KMS-11 (cell line): Measurements from ENCODE around the gene STAG1.
"Not testable (repeated sequence)": the region's sequence is repeated elsewhere in the genome, so short reads cannot be mapped to it uniquely, and the experiment has no call there.

Source experiments
- H2AFZ ChIP-seq: fragments of 200-600 bp; sonication (generic); 2 replicates; pipeline ENCODE4 v1.6.1; 2016; ENCODE audit warnings: antibody characterized with exemption, mixed run types, low read depth
- H3K27ac ChIP-seq: fragments of 200-600 bp; sonication (generic); 2 replicates; pipeline ENCODE4 v1.6.1; 2016; ENCODE audit warnings: mild to moderate bottlenecking, mixed run types
- H3K27me3 ChIP-seq: fragments of 200-600 bp; sonication (generic); 2 replicates; pipeline ENCODE4 v1.6.1; 2017; ENCODE audit warnings: mild to moderate bottlenecking, low read depth, mixed run types, moderate library complexity; ENCODE audit not compliant: insufficient read depth
- H3K36me3 ChIP-seq: fragments of 200-600 bp; sonication (generic); 2 replicates; pipeline ENCODE4 v1.6.1; 2017; ENCODE audit warnings: mild to moderate bottlenecking, mixed run types; ENCODE audit not compliant: insufficient read depth
- H3K4me1 ChIP-seq: fragments of 200-600 bp; sonication (generic); 2 replicates; pipeline ENCODE4 v1.6.1; 2016; ENCODE audit warnings: mild to moderate bottlenecking, low read depth, mixed run types; ENCODE audit not compliant: poor library complexity, severe bottlenecking
- H3K4me2 ChIP-seq: fragments of 200-600 bp; sonication (generic); 2 replicates; pipeline ENCODE4 v1.7.0; 2016; ENCODE audit warnings: mild to moderate bottlenecking, mixed run types
- H3K4me3 ChIP-seq: fragments of 200-600 bp; sonication (generic); IDR thresholded peaks from 2 replicates; pipeline ENCODE4 v1.6.1; 2017; ENCODE audit warnings: low read depth, low read length, mixed read lengths; ENCODE audit not compliant: insufficient read depth
- H3K79me2 ChIP-seq: fragments of 200-600 bp; sonication (generic); 2 replicates; pipeline ENCODE4 v1.6.1; 2016; ENCODE audit warnings: low read depth, mixed run types; ENCODE audit not compliant: insufficient read depth
- H3K9ac ChIP-seq: fragments of 200-600 bp; sonication (generic); 2 replicates; pipeline ENCODE4 v1.6.1; 2016; ENCODE audit warnings: mild to moderate bottlenecking, mixed run types
- H4K20me1 ChIP-seq: fragments of 200-600 bp; sonication (generic); 2 replicates; pipeline ENCODE4 v1.6.1; 2016; ENCODE audit warnings: mild to moderate bottlenecking, mixed run types; ENCODE audit not compliant: insufficient read depth
- TF ChIP-seq, protein P1 (sequence below): fragments of 200-600 bp; sonication (generic); conservative IDR thresholded peaks from 2 replicates; pipeline ENCODE4 v1.6.1; 2017; ENCODE audit warnings: low read depth, mild to moderate bottlenecking, antibody characterized with exemption, low read length, moderate library complexity, mixed read lengths

The STAG1 gene

DNA sequence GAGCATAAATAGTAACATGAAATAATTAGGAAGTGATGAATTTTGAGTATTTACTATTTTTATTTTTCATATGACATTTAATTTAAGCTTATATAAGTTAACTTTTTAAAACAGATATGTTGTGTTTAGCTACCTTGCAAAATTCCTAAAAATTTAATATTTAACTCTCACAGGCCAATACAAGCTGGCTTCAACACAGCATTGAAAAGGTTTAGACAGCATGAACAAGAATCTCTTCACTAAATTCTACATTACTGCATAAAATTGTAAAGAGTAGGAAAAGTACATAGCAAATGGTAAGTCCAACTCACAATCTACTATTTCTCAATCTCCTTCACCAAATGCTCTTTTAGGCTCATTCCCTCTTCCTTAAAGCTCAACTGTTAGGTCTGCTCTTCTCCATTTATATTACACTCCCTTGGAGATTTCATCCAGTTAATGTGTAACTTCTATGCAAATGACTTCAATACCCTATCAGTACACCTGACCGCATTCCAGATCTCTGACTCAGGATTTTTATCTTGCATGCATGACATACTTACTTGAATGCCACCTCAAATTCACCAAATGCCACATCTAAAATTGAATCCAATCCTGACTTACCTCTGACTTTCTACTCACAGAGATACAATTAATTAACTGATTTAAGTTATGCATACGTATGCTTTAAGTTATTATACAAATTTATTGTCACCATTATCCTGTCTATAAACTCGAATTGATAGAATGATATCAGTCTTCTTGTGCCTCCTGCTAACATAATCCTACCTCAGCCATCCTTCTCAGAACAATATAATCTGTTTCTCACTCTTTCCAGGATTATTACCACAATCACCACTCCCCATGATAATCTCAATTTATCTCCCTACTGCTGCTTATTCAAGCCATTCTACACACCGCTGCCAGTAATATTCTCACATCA lies 127.0 kb downstream of the STAG1 start:
- TF ChIP-seq, protein P1, sequence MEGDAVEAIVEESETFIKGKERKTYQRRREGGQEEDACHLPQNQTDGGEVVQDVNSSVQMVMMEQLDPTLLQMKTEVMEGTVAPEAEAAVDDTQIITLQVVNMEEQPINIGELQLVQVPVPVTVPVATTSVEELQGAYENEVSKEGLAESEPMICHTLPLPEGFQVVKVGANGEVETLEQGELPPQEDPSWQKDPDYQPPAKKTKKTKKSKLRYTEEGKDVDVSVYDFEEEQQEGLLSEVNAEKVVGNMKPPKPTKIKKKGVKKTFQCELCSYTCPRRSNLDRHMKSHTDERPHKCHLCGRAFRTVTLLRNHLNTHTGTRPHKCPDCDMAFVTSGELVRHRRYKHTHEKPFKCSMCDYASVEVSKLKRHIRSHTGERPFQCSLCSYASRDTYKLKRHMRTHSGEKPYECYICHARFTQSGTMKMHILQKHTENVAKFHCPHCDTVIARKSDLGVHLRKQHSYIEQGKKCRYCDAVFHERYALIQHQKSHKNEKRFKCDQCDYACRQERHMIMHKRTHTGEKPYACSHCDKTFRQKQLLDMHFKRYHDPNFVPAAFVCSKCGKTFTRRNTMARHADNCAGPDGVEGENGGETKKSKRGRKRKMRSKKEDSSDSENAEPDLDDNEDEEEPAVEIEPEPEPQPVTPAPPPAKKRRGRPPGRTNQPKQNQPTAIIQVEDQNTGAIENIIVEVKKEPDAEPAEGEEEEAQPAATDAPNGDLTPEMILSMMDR: no peak
- no peak overlapping the region for H3K9ac ChIP-seq
- H3K4me1 ChIP-seq: no peaks in the 10 kb centered on the region
- H3K27me3 ChIP-seq: no peaks in the 10 kb centered on the region
- no peak overlapping the region for H3K4me3 ChIP-seq
- H4K20me1 ChIP-seq: no peaks in the 10 kb centered on the region
- H3K4me2 ChIP-seq: no peak overlapping the region
- no peak overlapping the region for H2AFZ ChIP-seq
- no peaks in the 10 kb centered on the region for H3K36me3 ChIP-seq
- H3K27ac ChIP-seq: no peak overlapping the region
- H3K79me2 ChIP-seq: peaks cover 40% of the 10 kb centered on the region; the same call in 1 of the 2 replicates

DNA sequence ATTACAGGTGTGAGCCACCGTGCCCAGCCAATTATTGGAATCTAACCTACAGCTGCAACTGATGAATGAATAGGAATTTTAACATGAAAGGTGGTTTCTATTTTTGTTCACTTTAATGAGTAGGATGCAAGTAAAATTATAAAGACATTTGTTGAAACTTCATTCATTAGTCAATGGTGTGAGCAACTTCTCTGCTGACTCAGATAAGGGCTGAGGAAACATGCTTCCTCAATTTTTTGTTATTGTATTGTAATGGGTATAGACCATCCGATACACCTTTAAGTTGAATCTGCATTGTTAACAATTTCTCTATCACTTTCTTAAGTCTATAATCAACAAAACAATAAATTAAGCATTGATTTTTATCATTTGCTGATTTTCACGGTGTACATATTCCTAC lies 127.8 kb downstream of the STAG1 start:
- Histone ChIP-seq H2AFZ (no peak overlapping the region), H3K4me2 (no peak overlapping the region), H3K36me3 (no peaks in the 10 kb centered on the region), H3K27ac (no peak overlapping the region), H3K9ac (no peak overlapping the region), H3K4me3 (no peak overlapping the region), H3K4me1 (no peaks in the 10 kb centered on the region), H4K20me1 (no peaks in the 10 kb centered on the region), H3K79me2 (peaks cover 35% of the 10 kb centered on the region; the same call in 1 of the 2 replicates), H3K27me3 (no peaks in the 10 kb centered on the region)
- TF ChIP-seq, protein P1: no peak

DNA sequence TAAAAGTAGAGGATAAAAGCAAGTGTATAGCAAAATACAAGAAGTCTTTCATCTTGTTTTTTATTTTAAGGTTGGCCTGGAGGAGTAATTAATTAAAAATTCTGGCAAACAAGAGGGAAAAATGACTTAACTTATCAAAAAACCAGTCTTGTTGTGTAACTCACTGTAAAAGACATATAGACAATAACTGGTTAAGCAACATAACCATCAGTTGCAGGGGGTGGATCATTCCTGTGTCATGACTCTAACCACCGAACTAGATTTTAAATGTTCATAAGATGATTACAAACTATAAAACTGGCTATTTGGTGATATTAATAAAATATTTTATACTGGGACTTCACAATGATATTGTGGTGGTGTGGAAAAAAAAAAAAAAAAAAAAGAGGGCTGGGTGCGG lies 130.6 kb downstream of the STAG1 start:
- Histone ChIP-seq H3K27ac (no peak overlapping the region), H3K4me1 (no peaks in the 10 kb centered on the region), H4K20me1 (no peaks in the 10 kb centered on the region), H3K27me3 (no peaks in the 10 kb centered on the region), H3K36me3 (no peaks in the 10 kb centered on the region), H3K4me3 (no peak overlapping the region), H2AFZ (no peak overlapping the region), H3K79me2 (peaks cover 34% of the 10 kb centered on the region; the same call in 1 of the 2 replicates), H3K4me2 (no peak overlapping the region), H3K9ac (no peak overlapping the region)
- TF ChIP-seq, protein P1: no peak

DNA sequence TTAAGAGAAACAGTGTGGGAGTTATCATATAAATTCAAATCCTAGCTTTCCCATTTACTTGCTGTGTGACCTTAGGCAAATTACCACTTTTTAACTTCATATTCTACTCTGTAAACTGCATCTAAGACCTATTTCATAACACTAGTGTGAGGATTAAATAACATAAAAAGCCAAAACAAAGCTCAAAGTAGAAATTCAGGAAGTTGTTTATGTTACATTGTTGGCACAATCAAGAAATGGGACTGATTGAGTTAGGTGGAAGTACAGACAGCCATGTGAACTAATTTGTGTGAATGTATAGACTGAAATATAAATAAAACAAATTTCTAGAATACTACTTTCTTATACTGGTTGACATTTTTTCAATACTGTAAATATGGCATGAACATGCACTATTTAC lies 131.7 kb downstream of the STAG1 start:
- Histone ChIP-seq H3K27ac (no peak overlapping the region), H3K4me3 (no peak overlapping the region), H3K4me2 (no peak overlapping the region), H3K36me3 (no peaks in the 10 kb centered on the region), H2AFZ (no peak overlapping the region), H3K79me2 (peaks cover 23% of the 10 kb centered on the region; the same call in 1 of the 2 replicates), H3K27me3 (no peaks in the 10 kb centered on the region), H3K9ac (no peak overlapping the region), H4K20me1 (no peaks in the 10 kb centered on the region), H3K4me1 (no peaks in the 10 kb centered on the region)
- TF ChIP-seq, protein P1: no peak

DNA sequence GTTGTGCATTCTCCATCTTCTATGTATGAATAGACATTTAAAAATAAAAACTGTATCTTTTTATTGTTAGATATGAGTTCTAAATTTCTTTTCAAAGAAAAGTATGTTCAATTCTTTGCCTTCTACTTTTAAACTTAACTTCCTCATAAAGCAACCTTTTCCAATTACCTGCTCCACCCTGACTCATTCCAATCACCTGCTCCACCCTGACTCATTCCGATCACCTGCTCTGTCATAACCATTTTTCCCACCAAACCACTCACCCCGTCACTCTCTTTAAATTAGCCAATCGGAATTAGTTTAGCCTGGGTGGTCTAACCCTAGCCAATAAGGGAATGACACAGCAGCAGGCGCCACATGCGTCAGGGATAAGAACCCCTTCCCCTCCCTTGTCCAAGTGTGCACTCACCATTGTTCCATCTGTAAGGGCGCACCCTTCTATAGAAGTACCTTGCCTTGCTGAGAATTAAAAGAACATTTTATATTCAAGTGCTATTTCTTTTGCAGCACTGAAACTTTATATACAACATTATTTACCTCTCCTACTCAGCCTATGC lies 134.1 kb downstream of the STAG1 start:
- H3K27ac ChIP-seq, H2AFZ ChIP-seq, H3K4me1 ChIP-seq, H3K36me3 ChIP-seq, H3K9ac ChIP-seq, H3K4me2 ChIP-seq, H3K27me3 ChIP-seq, H3K4me3 ChIP-seq, H3K79me2 ChIP-seq, H4K20me1 ChIP-seq: not testable (repeated sequence)
